ENCODE results near the gene BAIAP2.

GRCh38 chr17:81102869-81103268, 67.9 kb downstream of the BAIAP2 start:
- no peak for TF ChIP-seq CTCF (conservative IDR thresholded peaks at IDR 0.05; ENCODE audit: low read length)
- TF ChIP-seq EZH2phosphoT487 (IDR thresholded peaks at IDR 0.05; ENCODE audit: borderline replicate concordance), result no peak

Measured in Loucy (cell line).